B cell (primary cell): ENCODE data around the gene ARHGEF38.

ENCODE experiments used
- EZH2 ChIP-seq: IDR thresholded peaks from 2 replicates; pipeline ENCODE4 v1.6.1; 2012; ENCODE audit warnings: borderline replicate concordance, low read depth, mild to moderate bottlenecking, moderate library complexity, low read length; ENCODE audit not compliant: insufficient read depth, poor library complexity, severe bottlenecking
- TF ChIP-seq, protein P1 (sequence below): fragments of 200-600 bp; IDR thresholded peaks from one replicate; pipeline ENCODE4 v1.8.0; 2022; ENCODE audit warnings: antibody characterized with exemption, mild to moderate bottlenecking

DNA sequence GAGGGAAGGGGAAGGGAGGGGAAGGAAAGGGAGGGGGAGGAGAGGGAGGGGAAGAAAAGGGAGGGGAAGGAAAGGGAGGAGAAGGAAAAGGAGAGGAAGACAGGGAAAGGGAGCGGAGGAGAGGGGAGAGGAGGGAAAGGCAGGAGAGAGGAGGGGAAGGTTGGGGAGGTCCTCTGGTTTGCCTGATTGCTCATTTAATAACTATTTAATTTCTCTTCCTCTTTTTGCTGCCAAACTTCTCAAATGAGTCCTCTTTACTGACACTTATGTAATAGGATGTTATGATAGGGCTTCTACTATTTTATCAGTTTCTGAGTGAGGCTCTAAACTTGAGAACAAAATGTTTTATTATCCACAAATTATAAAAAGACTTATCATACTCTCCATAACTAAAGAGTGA is 43.1 kb upstream of the ARHGEF38 start:
- TF ChIP-seq, protein P1, sequence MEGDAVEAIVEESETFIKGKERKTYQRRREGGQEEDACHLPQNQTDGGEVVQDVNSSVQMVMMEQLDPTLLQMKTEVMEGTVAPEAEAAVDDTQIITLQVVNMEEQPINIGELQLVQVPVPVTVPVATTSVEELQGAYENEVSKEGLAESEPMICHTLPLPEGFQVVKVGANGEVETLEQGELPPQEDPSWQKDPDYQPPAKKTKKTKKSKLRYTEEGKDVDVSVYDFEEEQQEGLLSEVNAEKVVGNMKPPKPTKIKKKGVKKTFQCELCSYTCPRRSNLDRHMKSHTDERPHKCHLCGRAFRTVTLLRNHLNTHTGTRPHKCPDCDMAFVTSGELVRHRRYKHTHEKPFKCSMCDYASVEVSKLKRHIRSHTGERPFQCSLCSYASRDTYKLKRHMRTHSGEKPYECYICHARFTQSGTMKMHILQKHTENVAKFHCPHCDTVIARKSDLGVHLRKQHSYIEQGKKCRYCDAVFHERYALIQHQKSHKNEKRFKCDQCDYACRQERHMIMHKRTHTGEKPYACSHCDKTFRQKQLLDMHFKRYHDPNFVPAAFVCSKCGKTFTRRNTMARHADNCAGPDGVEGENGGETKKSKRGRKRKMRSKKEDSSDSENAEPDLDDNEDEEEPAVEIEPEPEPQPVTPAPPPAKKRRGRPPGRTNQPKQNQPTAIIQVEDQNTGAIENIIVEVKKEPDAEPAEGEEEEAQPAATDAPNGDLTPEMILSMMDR: no peak
- TF ChIP-seq EZH2: no peak
